Activated CD4-positive, CD25-positive, alpha-beta regulatory T cell (primary cell): ENCODE measurements around the gene TIGD3.
A peak's percentile ranks its signal among the peaks of the same experiment; 100 is the strongest.
"Not testable (repeated sequence)": the region's sequence is repeated elsewhere in the genome, so short reads cannot be mapped to it uniquely, and the experiment has no call there.

Experiments used
- DNase-seq, 4 experiments: peaks; one replicate each; lab custom pipeline; 2025; lab: John Stamatoyannopoulos, UW

Gene TIGD3

GRCh38 chr11:65325435-65325834 is 29.1 kb upstream of the TIGD3 start:
- DNase-seq = no peak

GRCh38 chr11:65327021-65327420 is 27.5 kb upstream of the TIGD3 start:
- DNase-seq = no peak

- DNase-seq = no peak
These were observed 25.1 kb upstream of the TIGD3 start for GRCh38 chr11:65329478-65329877.

- peak; percentile 59 to 79 (median 73) for DNase-seq
These were observed 24.6 kb upstream of the TIGD3 start for GRCh38 chr11:65329944-65330403.

- no peak for DNase-seq
These were observed 24.0 kb upstream of the TIGD3 start for GRCh38 chr11:65330544-65330943.

- not testable (repeated sequence) for DNase-seq
These were observed 22.0 kb upstream of the TIGD3 start for GRCh38 chr11:65332591-65332990.

- DNase-seq = no peak
These were observed 19.8 kb upstream of the TIGD3 start for GRCh38 chr11:65334696-65335295.

- DNase-seq = no peak
These were observed 15.9 kb upstream of the TIGD3 start for GRCh38 chr11:65338676-65339075.

- no peak for DNase-seq
These were observed 14.3 kb upstream of the TIGD3 start for GRCh38 chr11:65340226-65340625.

- no peak for DNase-seq
These were observed 12.7 kb upstream of the TIGD3 start for GRCh38 chr11:65341856-65342255.

GRCh38 chr11:65351511-65351910 is 3.0 kb upstream of the TIGD3 start:
- DNase-seq = no peak

GRCh38 chr11:65352783-65353182 is 1.8 kb upstream of the TIGD3 start:
- DNase-seq = no peak

- no peak for DNase-seq
These were observed 1.2 kb upstream of the TIGD3 start for GRCh38 chr11:65353376-65353775.

GRCh38 chr11:65353900-65354264 is 669 bp upstream of the TIGD3 start:
- no peak for DNase-seq

- DNase-seq = peak; percentile 10 to 44 (median 32)
These were observed 643 bp downstream of the TIGD3 start for GRCh38 chr11:65355013-65355775.

- DNase-seq = no peak
These were observed 1.3 kb downstream of the TIGD3 start for GRCh38 chr11:65355776-65356393.

GRCh38 chr11:65356394-65356972 is 1.9 kb downstream of the TIGD3 start:
- DNase-seq = no peak

- no peak for DNase-seq
These were observed 3.4 kb downstream of the TIGD3 start for GRCh38 chr11:65357856-65358356.

- DNase-seq = no peak
These were observed 7.9 kb downstream of the TIGD3 start for GRCh38 chr11:65362320-65362931.

GRCh38 chr11:65362966-65363365 is 8.4 kb downstream of the TIGD3 start:
- no peak for DNase-seq

- no peak for DNase-seq
These were observed 9.2 kb downstream of the TIGD3 start for GRCh38 chr11:65363770-65364169.

GRCh38 chr11:65366340-65366773 is 11.8 kb downstream of the TIGD3 start:
- DNase-seq = no peak
